Measurements from ENCODE around the gene LAMC1. TPM values are rescaled to one million over a fixed set of nuclear protein-coding genes. Genes with fewer than 3 reads are reported as not detected.

Gene LAMC1
- polyA plus RNA-seq, 1 of the 3 experiments (the other 2 are of a cell fraction), result 101 TPM

- no peak for TF ChIP-seq POLR2AphosphoS5 (IDR thresholded peaks at IDR 0.05; ENCODE audit: low read depth, low read length)
Observed at GRCh38 chr1:183159960-183160359, 136.7 kb downstream of the LAMC1 start (continued).

- TF ChIP-seq YY1 (IDR thresholded peaks at IDR 0.05; ENCODE audit: low read depth), result no peak
- TF ChIP-seq TEAD4 (IDR thresholded peaks at IDR 0.05; ENCODE audit: borderline replicate concordance, insufficient read depth), result no peak
- H3K9me2 ChIP-seq, result no peaks in the 10 kb centered on the region
- peaks cover 0 to 18% of the 10 kb centered on the region in 2 experiments for H3K4me1 ChIP-seq (ENCODE audit: control insufficient read depth in 1 of 2, insufficient read depth in 2 of 2, low read depth in 1 of 2, low read length in 1 of 2)
- no peaks in the 10 kb centered on the region for H3K79me2 ChIP-seq (ENCODE audit: insufficient read depth)
- WGBS (ENCODE audit: low lambda C conversion rate), result 61% methylated on average over 3 of the region's 3 CpGs
- H3K4me2 ChIP-seq, result no peak overlapping the region
- H3K36me3 ChIP-seq (replicated peaks in 1 of 2; ENCODE audit: control insufficient read depth in 1 of 2, insufficient read depth in 2 of 2, low read length in 1 of 2), result no peaks in the 10 kb centered on the region
- no peak for DNase-seq
- H3K4me3 ChIP-seq (ENCODE audit: low read depth in 2 of 2, low read length in 1 of 2), result no peak overlapping the region
- ChIA-PET POLR2A (no interaction called here), CTCF (no interaction called here)
- peaks cover 21% of the 10 kb centered on the region for H3F3A ChIP-seq (replicated peaks; ENCODE audit: insufficient read depth)
- no peak overlapping the region for H3K9ac ChIP-seq
- no peaks in the 10 kb centered on the region for H3K9me3 ChIP-seq
- no peak overlapping the region for H3K27ac ChIP-seq (ENCODE audit: low read depth in 2 of 2, low read length in 1 of 2)
- no peak overlapping the region for H2AFZ ChIP-seq (ENCODE audit: low read depth)
- H3K27me3 ChIP-seq (ENCODE audit: insufficient read depth), result no peaks in the 10 kb centered on the region
- no peaks in the 10 kb centered on the region for H4K20me1 ChIP-seq (ENCODE audit: insufficient read depth)
Observed at GRCh38 chr1:183161391-183161790, 138.2 kb downstream of the LAMC1 start.

GRCh38 chr1:183163316-183163715 is 140.1 kb downstream of the LAMC1 start:
- no peaks in the 10 kb centered on the region for H3K9me2 ChIP-seq
- CTCF ChIA-PET, result interaction anchor here (0.6 kb wide), 1 partner anchor 139 kb away, joined by 3 read pairs; no protein-coding TSS in a partner anchor
- no peak overlapping the region for H3K4me3 ChIP-seq (ENCODE audit: low read depth in 2 of 2, low read length in 1 of 2)
- H2AFZ ChIP-seq (ENCODE audit: low read depth), result no peak overlapping the region
- 48% methylated on average over 3 of the region's 3 CpGs for WGBS (ENCODE audit: low lambda C conversion rate)
- H3K9me3 ChIP-seq, result no peaks in the 10 kb centered on the region
- peaks cover 21% of the 10 kb centered on the region for H3F3A ChIP-seq (replicated peaks; ENCODE audit: insufficient read depth)
- no peaks in the 10 kb centered on the region for H3K27me3 ChIP-seq (ENCODE audit: insufficient read depth)
- H3K9ac ChIP-seq, result peak overlapping the region; percentile 47; the same call in 1 of the 2 replicates
- POLR2A ChIA-PET, result no interaction called here
- H4K20me1 ChIP-seq (ENCODE audit: insufficient read depth), result no peaks in the 10 kb centered on the region
- peak overlapping the region; percentile 46 for H3K4me2 ChIP-seq
- no peaks in the 10 kb centered on the region for H3K36me3 ChIP-seq (replicated peaks in 1 of 2; ENCODE audit: control insufficient read depth in 1 of 2, insufficient read depth in 2 of 2, low read length in 1 of 2)
- peaks cover 0 to 18% of the 10 kb centered on the region in 2 experiments for H3K4me1 ChIP-seq (ENCODE audit: control insufficient read depth in 1 of 2, insufficient read depth in 2 of 2, low read depth in 1 of 2, low read length in 1 of 2)
- no peaks in the 10 kb centered on the region for H3K79me2 ChIP-seq (ENCODE audit: insufficient read depth)
- H3K27ac ChIP-seq (ENCODE audit: low read depth in 2 of 2, low read length in 1 of 2), result peak overlapping the region in 1 of 2 experiments; percentile 78; a peak in 3 of 4 replicates
- no peak for DNase-seq
- TF ChIP-seq USF2 (IDR thresholded peaks at IDR 0.05; ENCODE audit: borderline replicate concordance, low read depth, low read length), result no peak
- TF ChIP-seq RCOR1 (IDR thresholded peaks at IDR 0.05; ENCODE audit: low read length), result no peak
- no peak for TF ChIP-seq FOXM1 (IDR thresholded peaks at IDR 0.05; ENCODE audit: low read depth)
- no peak for TF ChIP-seq EZH2phosphoT487 (IDR thresholded peaks at IDR 0.05; ENCODE audit: borderline replicate concordance, low read depth)
- peak; percentile 80 for TF ChIP-seq TCF12 (IDR thresholded peaks at IDR 0.05)
- TF ChIP-seq TAF1 (IDR thresholded peaks at IDR 0.05; ENCODE audit: borderline replicate concordance, low read depth, low read length), result no peak
- no peak for TF ChIP-seq CTCF (IDR thresholded peaks at IDR 0.05)
- peak; percentile 74 for TF ChIP-seq JUND (IDR thresholded peaks at IDR 0.05)
- no peak for TF ChIP-seq FOXJ3 (CRISPR knock-in tag; IDR thresholded peaks at IDR 0.05)
- no peak for TF ChIP-seq NRF1 (IDR thresholded peaks at IDR 0.05; ENCODE audit: low read depth, low read length)
- no peak for TF ChIP-seq SMC3 (IDR thresholded peaks at IDR 0.05; ENCODE audit: low read depth, low read length)
- no peak for TF ChIP-seq RXRA (IDR thresholded peaks at IDR 0.05; ENCODE audit: borderline replicate concordance, low read depth)
- no peak for TF ChIP-seq RFX5 (IDR thresholded peaks at IDR 0.05; ENCODE audit: low read length)
- no peak for TF ChIP-seq MEF2A (IDR thresholded peaks at IDR 0.05; ENCODE audit: borderline replicate concordance, low read depth)
- TF ChIP-seq MAX (IDR thresholded peaks at IDR 0.05; ENCODE audit: low read depth), result no peak
- no peak for TF ChIP-seq ZBTB33 (IDR thresholded peaks at IDR 0.05; ENCODE audit: borderline replicate concordance, low read depth)
- TF ChIP-seq NFIC (IDR thresholded peaks at IDR 0.05; ENCODE audit: borderline replicate concordance), result no peak
- peak in 1 of 2 experiments; percentile 25; a peak in 1 of 4 replicates for TF ChIP-seq EP300 (IDR thresholded peaks at IDR 0.05; ENCODE audit: borderline replicate concordance in 1 of 2, low read depth in 1 of 2, low read length in 1 of 2)
- no peak for TF ChIP-seq YY1 (IDR thresholded peaks at IDR 0.05; ENCODE audit: low read depth)
- no peak for TF ChIP-seq GABPA (IDR thresholded peaks at IDR 0.05; ENCODE audit: low read depth)

Data from SK-N-SH (cell line).